HG02623 (cell line): Measurements from ENCODE around the gene NR1D1.

Experiments used
- ATAC-seq: cut with Tn5 transposase; IDR thresholded peaks from one replicate; pipeline ENCODE4 v1.9.1; 2021; ENCODE audit warnings: moderate library complexity; ENCODE audit not compliant: unreplicated experiment

The NR1D1 gene

GRCh38 chr17:40076591-40076990, 23.8 kb downstream of the NR1D1 start:
- ATAC-seq: no peak

- no peak for ATAC-seq
Measured at GRCh38 chr17:40075942-40076498, 24.4 kb downstream of the NR1D1 start.

- no peak for ATAC-seq
Measured at GRCh38 chr17:40075201-40075941, 25.0 kb downstream of the NR1D1 start.

- ATAC-seq: no peak
Measured at GRCh38 chr17:40074871-40075200, 25.6 kb downstream of the NR1D1 start.

- no peak for ATAC-seq
Measured at GRCh38 chr17:40074175-40074512, 26.2 kb downstream of the NR1D1 start.

- no peak for ATAC-seq
Measured at GRCh38 chr17:40073454-40074174, 26.8 kb downstream of the NR1D1 start.

- ATAC-seq: no peak
Measured at GRCh38 chr17:40072735-40073346, 27.5 kb downstream of the NR1D1 start.

GRCh38 chr17:40072040-40072734, 28.2 kb downstream of the NR1D1 start:
- ATAC-seq: no peak

- no peak for ATAC-seq
Measured at GRCh38 chr17:40071313-40072039, 28.9 kb downstream of the NR1D1 start.

GRCh38 chr17:40070709-40071312, 29.6 kb downstream of the NR1D1 start:
- no peak for ATAC-seq

- no peak for ATAC-seq
Measured at GRCh38 chr17:40069751-40070708, 30.4 kb downstream of the NR1D1 start.

- no peak for ATAC-seq
Measured at GRCh38 chr17:40068917-40069750, 31.3 kb downstream of the NR1D1 start.

GRCh38 chr17:40068584-40068916, 31.8 kb downstream of the NR1D1 start:
- ATAC-seq: no peak

- no peak for ATAC-seq
Measured at GRCh38 chr17:40068129-40068581, 32.2 kb downstream of the NR1D1 start.

- ATAC-seq: no peak
Measured at GRCh38 chr17:40067710-40068109, 32.7 kb downstream of the NR1D1 start.

GRCh38 chr17:40065769-40066510, 34.4 kb downstream of the NR1D1 start:
- no peak for ATAC-seq

- ATAC-seq: no peak
Measured at GRCh38 chr17:40064971-40065768, 35.2 kb downstream of the NR1D1 start.
